ENCODE data around the gene CTSK. TPM values are rescaled to one million over a fixed set of nuclear protein-coding genes. Genes with fewer than 3 reads are reported as not detected.
"Not testable (repeated sequence)": the region's sequence is repeated elsewhere in the genome, so short reads cannot be mapped to it uniquely, and the experiment has no call there.

Gene CTSK
- total and polyA plus RNA-seq, 7 donors, result 2.8 to 16.9 (median 4.5) TPM

- no peak overlapping the region for H3K27ac ChIP-seq
- WGBS, 3 donors, result 84 to 85% (median 85%) methylated on average over 2 to 3 of the region's 3 CpGs
- no peaks in the 10 kb centered on the region for H3K4me1 ChIP-seq
- no peaks in the 10 kb centered on the region for H3K27me3 ChIP-seq (ENCODE audit: insufficient read depth in 3 of 3, low read length in 2 of 3)
- no peaks in the 10 kb centered on the region for H3K36me3 ChIP-seq (ENCODE audit: insufficient read depth in 1 of 2, low read depth in 1 of 2)
- no peak overlapping the region for H3K4me3 ChIP-seq
- TF ChIP-seq, protein P1, sequence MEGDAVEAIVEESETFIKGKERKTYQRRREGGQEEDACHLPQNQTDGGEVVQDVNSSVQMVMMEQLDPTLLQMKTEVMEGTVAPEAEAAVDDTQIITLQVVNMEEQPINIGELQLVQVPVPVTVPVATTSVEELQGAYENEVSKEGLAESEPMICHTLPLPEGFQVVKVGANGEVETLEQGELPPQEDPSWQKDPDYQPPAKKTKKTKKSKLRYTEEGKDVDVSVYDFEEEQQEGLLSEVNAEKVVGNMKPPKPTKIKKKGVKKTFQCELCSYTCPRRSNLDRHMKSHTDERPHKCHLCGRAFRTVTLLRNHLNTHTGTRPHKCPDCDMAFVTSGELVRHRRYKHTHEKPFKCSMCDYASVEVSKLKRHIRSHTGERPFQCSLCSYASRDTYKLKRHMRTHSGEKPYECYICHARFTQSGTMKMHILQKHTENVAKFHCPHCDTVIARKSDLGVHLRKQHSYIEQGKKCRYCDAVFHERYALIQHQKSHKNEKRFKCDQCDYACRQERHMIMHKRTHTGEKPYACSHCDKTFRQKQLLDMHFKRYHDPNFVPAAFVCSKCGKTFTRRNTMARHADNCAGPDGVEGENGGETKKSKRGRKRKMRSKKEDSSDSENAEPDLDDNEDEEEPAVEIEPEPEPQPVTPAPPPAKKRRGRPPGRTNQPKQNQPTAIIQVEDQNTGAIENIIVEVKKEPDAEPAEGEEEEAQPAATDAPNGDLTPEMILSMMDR (IDR thresholded peaks at IDR 0.05), result no peak
- no peaks in the 10 kb centered on the region for H3K9me3 ChIP-seq
- intact Hi-C loops (cut with DNase I), result no loop called here
- DNase-seq, result no peak
- ATAC-seq, result no peak
Measured at GRCh38 chr1:150780510-150780909, 27.6 kb downstream of the CTSK start.

- WGBS, 3 donors, result 93 to 97% (median 96%) methylated on average over 1 of the region's 1 CpG
- Histone ChIP-seq H3K36me3 (ENCODE audit: insufficient read depth in 1 of 2, low read depth in 1 of 2) (no peaks in the 10 kb centered on the region), H3K27ac (no peak overlapping the region), H3K4me1 (no peaks in the 10 kb centered on the region), H3K9me3 (no peaks in the 10 kb centered on the region), H3K27me3 (ENCODE audit: insufficient read depth in 3 of 3, low read length in 2 of 3) (no peaks in the 10 kb centered on the region), H3K4me3 (no peak overlapping the region)
- intact Hi-C loops (cut with DNase I), result no loop called here
- ATAC-seq, result no peak
- TF ChIP-seq, protein P1 (IDR thresholded peaks at IDR 0.05), result no peak
- DNase-seq, result no peak
Measured at GRCh38 chr1:150778409-150778808, 29.7 kb downstream of the CTSK start.

DNA sequence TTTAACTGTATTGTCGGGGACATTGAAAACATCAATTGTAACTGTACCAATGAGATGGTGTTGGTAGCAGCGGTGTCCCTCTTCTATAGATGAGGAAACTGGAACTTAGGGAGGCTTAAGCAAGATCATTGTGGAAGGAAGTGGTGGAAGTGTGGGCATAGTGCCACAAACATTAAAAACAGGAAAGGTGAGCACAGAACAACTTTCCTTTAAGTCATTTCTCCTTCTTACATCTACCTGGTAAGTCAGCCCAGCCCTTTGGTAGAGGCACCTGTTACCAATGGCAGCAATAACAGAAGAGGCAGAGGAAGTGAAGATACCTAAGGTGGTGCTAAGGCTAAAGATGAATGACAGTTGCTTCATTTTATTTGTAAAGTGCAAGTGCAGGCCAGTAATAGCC, 30.5 kb downstream of the CTSK start:
- H3K36me3 ChIP-seq (ENCODE audit: insufficient read depth in 1 of 2, low read depth in 1 of 2), result no peaks in the 10 kb centered on the region
- no peak overlapping the region for H3K4me3 ChIP-seq
- TF ChIP-seq, protein P1 (IDR thresholded peaks at IDR 0.05), result no peak
- no peaks in the 10 kb centered on the region for H3K4me1 ChIP-seq
- 90 to 91% (median 91%) methylated on average over 2 of the region's 2 CpGs for WGBS, 3 donors
- ATAC-seq, result no peak
- no peak overlapping the region for H3K27ac ChIP-seq
- intact Hi-C loops (cut with DNase I), result no loop called here
- no peaks in the 10 kb centered on the region for H3K9me3 ChIP-seq
- no peaks in the 10 kb centered on the region for H3K27me3 ChIP-seq (ENCODE audit: insufficient read depth in 3 of 3, low read length in 2 of 3)
- no peak for DNase-seq

DNA sequence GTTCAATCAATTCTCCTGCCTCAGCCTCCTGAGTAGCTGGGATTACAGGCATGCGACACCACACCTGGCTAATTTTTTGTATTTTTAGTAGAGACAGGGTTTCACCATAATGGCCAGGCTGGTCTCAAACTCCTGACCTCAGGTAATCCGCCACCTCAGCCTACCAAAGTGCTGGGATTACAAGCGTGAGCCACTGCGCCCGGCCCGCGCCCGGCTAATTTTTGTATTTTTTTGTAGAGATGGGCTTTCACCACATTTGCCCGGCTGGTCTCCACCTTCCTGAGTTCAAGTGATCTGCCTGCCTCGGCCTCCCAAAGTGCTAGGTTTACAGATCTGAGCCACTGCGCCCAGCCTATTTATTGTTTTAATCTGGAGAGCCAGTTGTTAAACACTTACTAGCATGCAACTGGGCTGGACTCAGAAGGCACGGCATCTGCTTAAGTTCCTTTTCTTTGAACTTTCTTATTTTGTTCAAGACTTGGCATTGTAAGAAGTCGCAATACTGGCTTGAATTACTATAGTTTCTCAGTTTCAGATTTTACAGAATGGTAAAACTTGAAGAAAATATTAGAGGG, 32.0 kb downstream of the CTSK start:
- H3K4me3 ChIP-seq; H3K36me3 ChIP-seq (ENCODE audit: insufficient read depth in 1 of 2, low read depth in 1 of 2); H3K27me3 ChIP-seq (ENCODE audit: insufficient read depth in 3 of 3, low read length in 2 of 3); H3K9me3 ChIP-seq; ATAC-seq; H3K27ac ChIP-seq; H3K4me1 ChIP-seq; intact Hi-C loops (cut with DNase I); DNase-seq: not testable (repeated sequence)
- WGBS, 3 donors, result 91 to 93% (median 93%) methylated on average over 13 of the region's 13 CpGs

DNA sequence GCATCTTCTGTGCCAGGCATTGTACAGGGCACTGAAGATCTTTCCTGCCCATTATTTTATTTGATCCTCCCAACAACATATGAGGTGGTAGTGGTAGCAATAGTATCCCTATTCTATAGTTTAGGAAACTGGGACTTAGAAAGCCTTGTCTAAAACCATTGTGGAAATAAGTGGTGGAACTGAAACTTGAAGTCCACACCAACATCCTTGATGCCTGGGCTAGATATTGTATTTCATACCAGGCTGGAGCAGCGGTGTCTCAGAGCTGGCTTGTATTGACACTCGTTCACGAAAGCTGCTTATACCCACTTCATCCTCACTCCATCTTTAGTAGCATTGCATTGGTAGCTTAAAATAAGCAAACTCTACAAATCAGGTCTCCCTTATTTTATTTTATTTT, 32.8 kb downstream of the CTSK start:
- no peaks in the 10 kb centered on the region for H3K4me1 ChIP-seq
- no peaks in the 10 kb centered on the region for H3K9me3 ChIP-seq
- H3K27ac ChIP-seq, result no peak overlapping the region
- DNase-seq (no peak), ATAC-seq (no peak)
- H3K4me3 ChIP-seq, result no peak overlapping the region
- 76 to 90% (median 81%) methylated on average over 3 of the region's 3 CpGs for WGBS, 3 donors
- H3K27me3 ChIP-seq (ENCODE audit: insufficient read depth in 3 of 3, low read length in 2 of 3), result no peaks in the 10 kb centered on the region
- TF ChIP-seq, protein P1 (IDR thresholded peaks at IDR 0.05), result no peak
- intact Hi-C loops (cut with DNase I), result no loop called here
- H3K36me3 ChIP-seq (ENCODE audit: insufficient read depth in 1 of 2, low read depth in 1 of 2), result no peaks in the 10 kb centered on the region

All from psoas muscle (tissue), 8 donors.